AML-193 (cell line): ENCODE data around the gene HTN1.
"Not testable (repeated sequence)": the region's sequence is repeated elsewhere in the genome, so short reads cannot be mapped to it uniquely, and the experiment has no call there.

Experiments
- DNase-seq, 2 experiments: peaks; one replicate each; lab custom pipeline; 2025; lab: John Stamatoyannopoulos, UW

Gene HTN1

GRCh38 chr4:70050138-70050537 lies at the start of gene HTN1:
Gene HTN1 (plus strand): TSS chr4:70050438. CDS start chr4:70053077, 2,639 bp downstream.
- not testable (repeated sequence) for DNase-seq

- DNase-seq: no peak
Measured at GRCh38 chr4:70000711-70001110, 49.5 kb upstream of the HTN1 start.

GRCh38 chr4:70002507-70002906 lies 47.7 kb upstream of the HTN1 start:
- no peak for DNase-seq

- DNase-seq: no peak
Measured at GRCh38 chr4:70008771-70009170, 41.5 kb upstream of the HTN1 start.

GRCh38 chr4:70019006-70019405 lies 31.2 kb upstream of the HTN1 start:
- not testable (repeated sequence) for DNase-seq

GRCh38 chr4:70023218-70023617 lies 27.0 kb upstream of the HTN1 start:
- DNase-seq: no peak

GRCh38 chr4:70027011-70027410 lies 23.2 kb upstream of the HTN1 start:
- DNase-seq: no peak

GRCh38 chr4:70028159-70028558 lies 22.1 kb upstream of the HTN1 start, which contains the start of gene HTN3:
Gene HTN3 (plus strand): TSS chr4:70028459. CDS start chr4:70030741, 2,282 bp downstream.
- DNase-seq: not testable (repeated sequence)

GRCh38 chr4:70037559-70037958 lies 12.7 kb upstream of the HTN1 start:
- DNase-seq: not testable (repeated sequence)

GRCh38 chr4:70039928-70040327 lies 10.3 kb upstream of the HTN1 start:
- not testable (repeated sequence) for DNase-seq

GRCh38 chr4:70041652-70042286 lies 8.5 kb upstream of the HTN1 start:
- DNase-seq: no peak

GRCh38 chr4:70056534-70056933 lies 6.3 kb downstream of the HTN1 start:
- not testable (repeated sequence) for DNase-seq

GRCh38 chr4:70057651-70058050 lies 7.4 kb downstream of the HTN1 start:
- no peak for DNase-seq

GRCh38 chr4:70059149-70059548 lies 8.9 kb downstream of the HTN1 start:
- no peak for DNase-seq

GRCh38 chr4:70062000-70062399 lies 11.8 kb downstream of the HTN1 start:
- DNase-seq: no peak

- DNase-seq: no peak
Measured at GRCh38 chr4:70080205-70080604, 30.0 kb downstream of the HTN1 start.

GRCh38 chr4:70099206-70099605 lies 49.0 kb downstream of the HTN1 start:
- no peak for DNase-seq
